ENCODE data around the gene CT47C1. TPM values are rescaled to one million over a fixed set of nuclear protein-coding genes. Genes with fewer than 3 reads are reported as not detected.

CT47C1 gene
- total and polyA plus RNA-seq, 9 of the 15 experiments (the other 6 are each of a cell fraction or from before 2014, with no cell fraction given): not detected

GRCh38 chrX:119055687-119056086 is 17.1 kb upstream of the CT47C1 start (continued):
- TF ChIP-seq CREB5 (CRISPR knock-in tag; IDR thresholded peaks at IDR 0.05): no peak

GRCh38 chrX:119062750-119063374 is 9.9 kb upstream of the CT47C1 start:
- Histone ChIP-seq H2AFZ (ENCODE audit: low read depth, low read length) (no peak overlapping the region), H3K79me2 (ENCODE audit: control insufficient read depth, insufficient read depth, low read length) (no peaks in the 10 kb centered on the region), H3K9ac (ENCODE audit: insufficient read depth in 1 of 2, low read depth in 2 of 2, low read length in 2 of 2) (no peak overlapping the region), H3K4me3 (no peak overlapping the region), H3K27me3 (ENCODE audit: control insufficient read depth in 2 of 2, insufficient read depth in 2 of 2, low read length in 2 of 2) (no peaks in the 10 kb centered on the region), H3K4me2 (ENCODE audit: insufficient read depth, low read length) (peak overlapping the region; percentile 5; the same call in 1 of the 2 replicates), H3K27ac (ENCODE audit: extremely low read depth, low read depth, low read length) (no peak overlapping the region), H4K20me1 (replicated peaks; ENCODE audit: control insufficient read depth, insufficient read depth, low read length) (no peaks in the 10 kb centered on the region), H3K4me1 (replicated peaks in 1 of 2; ENCODE audit: control insufficient read depth in 2 of 2, insufficient read depth in 2 of 2, low read length in 2 of 2) (peaks cover 0 to 9% of the 10 kb centered on the region in 2 experiments; a peak in 3 of 5 replicates), H3K9me1 (ENCODE audit: control insufficient read depth, insufficient read depth, low read length) (no peaks in the 10 kb centered on the region), H3K36me3 (ENCODE audit: control insufficient read depth, insufficient read depth, low read length) (no peaks in the 10 kb centered on the region), H3K9me3 (replicated peaks; ENCODE audit: control insufficient read depth, insufficient read depth, low read depth, low read length) (no peaks in the 10 kb centered on the region; the same call in 1 of the 2 replicates)
- POLR2A ChIA-PET: interaction anchor here (0.7 kb wide), 1 partner anchor 309 kb away, joined by 3 read pairs; no protein-coding TSS in a partner anchor
- intact Hi-C loops (cut with micrococcal nuclease) (no loop called here), in situ Hi-C loops (cut with MboI) (no loop called here)
- ATAC-seq (peak; percentile 71), FAIRE-seq (peak; percentile 19), DNase-seq (ENCODE audit: extremely low read depth in 1 of 4, low spot score in 3 of 4) (peak in 2 of 4 experiments; percentile 17 to 26)
- 2% methylated on average over 6 of the region's 6 CpGs for WGBS (ENCODE audit: insufficient coverage, low coverage, missing lambda C conversion rate)
- no TSS peak for BruUV-seq (replicated peaks)
- CTCF ChIA-PET (ENCODE audit: low intra/inter-chr PET ratio): no interaction called here
- TF ChIP-seq NFE2 (IDR thresholded peaks at IDR 0.05; ENCODE audit: low read depth): 0 out of 2 replicates have a peak, but pooled peaks have one; percentile 7
- no peak for TF ChIP-seq ZBTB40 (IDR thresholded peaks at IDR 0.05)
- no peak for TF ChIP-seq ZBTB40 (CRISPR knock-in tag; IDR thresholded peaks at IDR 0.05)

Measured in K562 (cell line).